Thyroid gland (tissue), 4 donors: ENCODE measurements around the gene SORT1.

Experiments
- CTCF ChIP-seq, 6 experiments: fragments of 200-600 bp in 3 of 6; fragments of 450-650 bp in 3 of 6; sonication (generic) in 3 of 6; IDR thresholded peaks; one replicate each; pipeline ENCODE4 v1.5.1; 2016 to 2019; ENCODE audit warnings: antibody characterized with exemption in 6 of 6, mild to moderate bottlenecking in 2 of 6, inconsistent platforms in 1 of 6, moderate library complexity in 1 of 6
- POLR2A ChIP-seq, 2 donors: fragments of 450-650 bp; IDR thresholded peaks; one replicate each; pipeline ENCODE4 v1.6.1; 2017; ENCODE audit warnings: antibody characterized with exemption in 2 of 2, mild to moderate bottlenecking in 2 of 2, moderate library complexity in 1 of 2

GRCh38 chr1:109426281-109427170, 28.8 kb upstream of the SORT1 start, which contains the start of gene PSMA5:
- peak in 1 of 6 experiments; percentile 10 for TF ChIP-seq CTCF (IDR thresholded peaks at IDR 0.05)
- peak in 1 of 2 donors; percentile 79 for TF ChIP-seq POLR2A (IDR thresholded peaks at IDR 0.05)
